Ovary (tissue), 9 donors: Measurements from ENCODE around the gene FADS1. TPM values are rescaled to one million over a fixed set of nuclear protein-coding genes. Genes with fewer than 3 reads are reported as not detected.

Experiments
- DNase-seq, 5 donors: peaks; one replicate each; pipeline ENCODE4 v3.0.0-alpha.2; 2019 to 2020
- H3K27ac ChIP-seq, 2 donors: fragments of 200-600 bp; one replicate each; pipeline versions ENCODE4 v1.5.1 to v1.8.0; 2019 to 2022
- H3K27me3 ChIP-seq: fragments of 200-600 bp; one replicate; pipeline ENCODE4 v1.8.0; 2022
- H3K36me3 ChIP-seq: fragments of 200-600 bp; sonication (generic); one replicate; pipeline ENCODE4 v1.5.1; 2019
- H3K4me1 ChIP-seq: one replicate; pipeline ENCODE4 v1.8.1; 2013; ENCODE audit warnings: mild to moderate bottlenecking, moderate library complexity; ENCODE audit not compliant: insufficient read depth
- H3K4me3 ChIP-seq: fragments of 200-600 bp; sonication (generic); one replicate; pipeline ENCODE4 v1.5.1; 2017
- H3K9me3 ChIP-seq, 2 donors: fragments of 200-600 bp in 1 of 2; sonication (generic) in 1 of 2; one replicate each; pipeline versions ENCODE4 v1.5.1 to v1.8.1; 2013 to 2019; ENCODE audit warnings: mild to moderate bottlenecking in 1 of 2, moderate library complexity in 1 of 2
- EP300 ChIP-seq: sonication (generic); formaldehyde crosslinking; IDR thresholded peaks from one replicate; pipeline ENCODE4 v1.6.1; 2017; ENCODE audit warnings: antibody characterized with exemption
- POLR2A ChIP-seq: fragments of 450-650 bp; IDR thresholded peaks from one replicate; pipeline ENCODE4 v1.6.1; 2017; ENCODE audit warnings: antibody characterized with exemption, mild to moderate bottlenecking, moderate library complexity
- WGBS, 3 donors: extraction: QIAGEN DNeasy Blood & Tissue Kit in 1 of 3; methylation state at CpG; one replicate each; pipeline versions ENCODE4 v1.1.5 to v1.1.7; 2013 to 2017; 5-methylcytosine and 5-hydroxymethylcytosine counted together
- intact Hi-C, 4 donors: fragments of 100-400 bp; cut with DNase I; formaldehyde crosslinking; loops; one replicate each; pipeline versions ENCODE4 v1.11.0 to v1.15.1; 2022 to 2023
- polyA plus RNA-seq, 2 donors: library from polyadenylated mRNA; stranded (reverse); fragments of 200-250 nt in 1 of 2; fragments of 350-450 nt in 1 of 2; fragmentation: Illumina TruSeq in 1 of 2; extraction: RNeasy Lipid Tissue Mini Kit (QIAGEN cat#74804) in 1 of 2; gene quantifications; one replicate each; pipeline ENCODE4 v1.2.3, GENCODE V29; 2013 to 2014
- total RNA-seq, 7 donors: library from RNA; depleted of rRNA in 2 of 7; stranded (reverse); fragments of >200 nt in 2 of 7; fragmentation: NEBNext Ultra II Directional in 3 of 7; extraction: Animal tissue kit (Norgen Biotek cat#: 25700) in 3 of 7; gene quantifications; one replicate each; pipeline versions ENCODE4 v1.1.0 to v1.2.4, GENCODE V29; 2016 to 2023
- TF ChIP-seq, protein P1 (sequence below), 3 donors: fragments of 450-650 bp in 2 of 3; fragments of 200-600 bp in 1 of 3; IDR thresholded peaks; one replicate each; pipeline versions ENCODE4 v1.5.1 to v1.8.0; 2016 to 2022; ENCODE audit warnings: antibody characterized with exemption in 3 of 3, mild to moderate bottlenecking in 1 of 3
- donor health status: DM: no; HTN: no; CAD: no; lungs with moderate emphysema.
- donor health status: DM: no; HTN: no; CAD: no.
- donor health status: Bipolar disorder and iron deficiency.
- donor health status: DM: yes; HTN: yes; CAD: no.
- donor health status: DM: no; HTN: no; CAD: no.
- donor health status: DM: yes; HTN: yes; CAD: no.

FADS1 gene
- total and polyA plus RNA-seq, 9 donors = 16.2 to 242 (median 45.3) TPM

DNA sequence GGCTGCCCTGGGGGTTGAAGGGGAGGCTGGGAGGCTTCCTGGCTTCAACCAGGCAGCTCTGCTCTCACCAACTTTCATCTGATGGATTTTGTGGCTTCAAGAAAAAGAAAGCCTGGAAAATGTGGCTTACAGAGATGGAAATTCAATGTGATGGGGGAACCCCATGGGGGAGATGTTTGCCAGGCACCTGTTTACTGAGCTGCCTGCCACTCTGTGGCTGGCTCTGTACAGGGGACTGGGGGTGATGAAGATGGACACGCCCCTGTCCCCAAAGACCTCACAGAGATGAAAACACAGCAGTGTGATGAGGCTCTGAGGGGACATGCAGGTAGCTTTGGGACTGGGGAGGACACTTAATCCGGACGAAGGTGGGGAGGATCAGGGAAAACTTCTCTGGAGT lies 34.5 kb downstream of the FADS1 start:
- H3K4me3 ChIP-seq = no peak overlapping the region
- TF ChIP-seq, protein P1, sequence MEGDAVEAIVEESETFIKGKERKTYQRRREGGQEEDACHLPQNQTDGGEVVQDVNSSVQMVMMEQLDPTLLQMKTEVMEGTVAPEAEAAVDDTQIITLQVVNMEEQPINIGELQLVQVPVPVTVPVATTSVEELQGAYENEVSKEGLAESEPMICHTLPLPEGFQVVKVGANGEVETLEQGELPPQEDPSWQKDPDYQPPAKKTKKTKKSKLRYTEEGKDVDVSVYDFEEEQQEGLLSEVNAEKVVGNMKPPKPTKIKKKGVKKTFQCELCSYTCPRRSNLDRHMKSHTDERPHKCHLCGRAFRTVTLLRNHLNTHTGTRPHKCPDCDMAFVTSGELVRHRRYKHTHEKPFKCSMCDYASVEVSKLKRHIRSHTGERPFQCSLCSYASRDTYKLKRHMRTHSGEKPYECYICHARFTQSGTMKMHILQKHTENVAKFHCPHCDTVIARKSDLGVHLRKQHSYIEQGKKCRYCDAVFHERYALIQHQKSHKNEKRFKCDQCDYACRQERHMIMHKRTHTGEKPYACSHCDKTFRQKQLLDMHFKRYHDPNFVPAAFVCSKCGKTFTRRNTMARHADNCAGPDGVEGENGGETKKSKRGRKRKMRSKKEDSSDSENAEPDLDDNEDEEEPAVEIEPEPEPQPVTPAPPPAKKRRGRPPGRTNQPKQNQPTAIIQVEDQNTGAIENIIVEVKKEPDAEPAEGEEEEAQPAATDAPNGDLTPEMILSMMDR (IDR thresholded peaks at IDR 0.05) = no peak
- no peaks in the 10 kb centered on the region for H3K9me3 ChIP-seq
- peaks cover 3% of the 10 kb centered on the region for H3K4me1 ChIP-seq
- no peaks in the 10 kb centered on the region for H3K27me3 ChIP-seq
- no peak for DNase-seq
- no peak overlapping the region for H3K27ac ChIP-seq
- intact Hi-C loops = no loop called here
- WGBS, 3 donors = 85 to 94% (median 87%) methylated on average over 3 of the region's 3 CpGs
- no peaks in the 10 kb centered on the region for H3K36me3 ChIP-seq

DNA sequence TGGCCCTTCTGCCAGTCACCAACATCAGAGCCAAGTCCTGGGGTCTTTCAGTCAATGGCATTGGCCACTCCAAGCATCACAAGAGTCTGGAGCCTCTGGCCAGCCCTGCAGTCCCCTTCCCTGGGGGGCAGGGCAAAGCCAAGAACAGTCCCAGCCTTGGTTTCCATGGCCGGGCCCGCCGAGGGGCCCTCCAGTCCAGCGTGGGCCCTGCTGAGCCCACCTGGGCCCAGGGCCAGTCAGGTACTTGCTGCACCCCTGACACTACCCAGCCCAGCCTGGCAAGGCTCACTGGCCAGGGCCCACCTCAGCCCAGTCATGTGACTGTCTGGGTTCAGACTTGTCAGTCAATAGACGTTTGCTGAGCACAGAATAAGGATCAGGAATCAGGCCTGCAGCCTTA lies 35.2 kb downstream of the FADS1 start:
- H3K9me3 ChIP-seq = no peaks in the 10 kb centered on the region
- no peak for DNase-seq
- H3K27ac ChIP-seq = no peak overlapping the region
- intact Hi-C loops = no loop called here
- no peaks in the 10 kb centered on the region for H3K36me3 ChIP-seq
- 71 to 83% (median 77%) methylated on average over 5 of the region's 5 CpGs for WGBS, 3 donors
- no peak overlapping the region for H3K4me3 ChIP-seq
- TF ChIP-seq EP300 (no peak), POLR2A (no peak)
- TF ChIP-seq, protein P1 (IDR thresholded peaks at IDR 0.05) = no peak
- no peaks in the 10 kb centered on the region for H3K27me3 ChIP-seq
- H3K4me1 ChIP-seq = peaks cover 7% of the 10 kb centered on the region

DNA sequence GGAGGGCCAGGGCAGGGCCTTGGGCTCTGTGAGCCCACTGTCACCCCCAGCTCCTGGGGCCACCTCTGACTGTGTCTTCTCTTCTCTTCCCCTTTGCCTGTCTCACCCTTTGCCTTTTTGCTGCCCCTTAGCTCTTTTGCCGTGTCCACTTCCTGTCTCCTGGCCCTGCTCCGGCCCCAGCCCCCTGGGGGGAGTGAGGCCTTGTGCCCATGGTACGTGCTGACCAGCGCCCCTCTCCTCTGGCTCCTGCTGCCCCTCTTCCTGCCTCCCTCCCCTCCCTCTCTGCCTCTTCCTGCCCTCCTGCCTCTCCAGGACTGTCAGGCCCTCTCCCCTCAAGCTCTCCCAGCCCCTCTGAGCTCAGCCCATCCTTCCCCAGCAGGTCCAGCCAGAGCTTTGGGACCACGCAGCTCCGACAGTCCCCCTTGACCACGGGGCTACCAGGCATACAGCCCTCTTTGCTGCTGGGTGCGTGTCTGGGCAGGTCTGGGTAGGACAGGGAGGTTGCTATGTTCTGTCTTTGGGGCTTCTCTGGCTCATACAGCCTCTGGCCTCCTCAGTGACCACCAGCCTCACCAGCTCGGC lies 36.1 kb downstream of the FADS1 start:
- 81 to 86% (median 81%) methylated on average over 9 of the region's 9 CpGs for WGBS, 3 donors
- intact Hi-C loops = no loop called here

DNA sequence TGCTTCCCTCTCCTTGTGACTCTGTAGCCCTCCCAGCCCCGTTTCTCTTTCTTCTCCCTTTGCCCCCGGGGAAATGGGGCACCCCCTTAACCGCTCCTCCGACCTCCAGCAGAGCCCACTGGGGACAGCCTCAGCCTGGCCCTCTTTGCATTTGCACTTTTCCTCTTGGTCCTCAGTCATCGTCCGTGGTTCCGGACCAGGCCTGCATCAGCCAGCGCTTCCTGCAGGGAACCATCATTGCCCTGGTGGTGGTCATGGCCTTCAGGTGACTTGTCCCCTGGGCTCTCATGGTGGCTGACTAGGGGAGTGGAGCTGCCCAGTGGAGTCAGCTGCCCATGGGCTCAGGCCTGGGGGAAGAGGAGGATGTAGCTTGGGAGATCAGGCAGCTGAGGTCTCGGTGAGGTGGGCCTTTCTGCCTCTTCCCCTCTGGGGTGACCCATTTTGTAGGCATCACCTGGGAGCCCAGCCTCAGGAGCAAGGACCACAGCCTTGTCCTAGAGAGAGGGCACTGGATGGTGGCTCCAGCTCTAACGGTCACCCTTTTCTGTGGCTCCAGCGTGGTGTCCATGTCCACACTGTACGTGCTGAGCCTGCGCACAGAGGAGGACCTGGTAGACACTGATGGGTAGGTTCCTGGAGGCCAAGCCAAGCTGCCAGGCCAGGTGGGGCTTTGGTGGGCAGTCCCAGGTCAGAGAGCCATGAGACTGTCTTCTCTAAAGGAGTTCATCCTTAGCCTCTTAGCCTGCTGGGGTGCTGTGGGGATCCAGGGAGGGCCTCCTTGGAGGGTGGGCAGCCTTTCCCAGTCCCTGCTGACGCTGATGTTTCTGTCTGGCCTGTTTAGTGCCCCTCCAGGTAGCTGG lies 36.9 kb downstream of the FADS1 start:
- Histone ChIP-seq H3K9me3 (no peaks in the 10 kb centered on the region), H3K27me3 (no peaks in the 10 kb centered on the region), H3K36me3 (no peaks in the 10 kb centered on the region), H3K4me3 (no peak overlapping the region), H3K27ac (no peak overlapping the region), H3K4me1 (peaks cover 7% of the 10 kb centered on the region)
- no peak for DNase-seq
- intact Hi-C loops = no loop called here
- TF ChIP-seq, protein P1 (IDR thresholded peaks at IDR 0.05) = no peak
- TF ChIP-seq EP300 = no peak
- no peak for TF ChIP-seq POLR2A
- 85 to 89% (median 87%) methylated on average over 14 of the region's 14 CpGs for WGBS, 3 donors

More for the DNA sequence above, 36.1 kb downstream of the FADS1 start:
- Histone ChIP-seq H3K27ac (no peak overlapping the region), H3K27me3 (no peaks in the 10 kb centered on the region), H3K36me3 (no peaks in the 10 kb centered on the region), H3K4me3 (no peak overlapping the region), H3K4me1 (peaks cover 7% of the 10 kb centered on the region), H3K9me3 (no peaks in the 10 kb centered on the region)
- TF ChIP-seq EP300 (no peak), POLR2A (no peak)
- TF ChIP-seq, protein P1 (IDR thresholded peaks at IDR 0.05) = no peak
- no peak for DNase-seq
